Measurements from ENCODE around the gene TMEM219.
"Not testable (repeated sequence)": the region's sequence is repeated elsewhere in the genome, so short reads cannot be mapped to it uniquely, and the experiment has no call there.

The TMEM219 gene

DNA sequence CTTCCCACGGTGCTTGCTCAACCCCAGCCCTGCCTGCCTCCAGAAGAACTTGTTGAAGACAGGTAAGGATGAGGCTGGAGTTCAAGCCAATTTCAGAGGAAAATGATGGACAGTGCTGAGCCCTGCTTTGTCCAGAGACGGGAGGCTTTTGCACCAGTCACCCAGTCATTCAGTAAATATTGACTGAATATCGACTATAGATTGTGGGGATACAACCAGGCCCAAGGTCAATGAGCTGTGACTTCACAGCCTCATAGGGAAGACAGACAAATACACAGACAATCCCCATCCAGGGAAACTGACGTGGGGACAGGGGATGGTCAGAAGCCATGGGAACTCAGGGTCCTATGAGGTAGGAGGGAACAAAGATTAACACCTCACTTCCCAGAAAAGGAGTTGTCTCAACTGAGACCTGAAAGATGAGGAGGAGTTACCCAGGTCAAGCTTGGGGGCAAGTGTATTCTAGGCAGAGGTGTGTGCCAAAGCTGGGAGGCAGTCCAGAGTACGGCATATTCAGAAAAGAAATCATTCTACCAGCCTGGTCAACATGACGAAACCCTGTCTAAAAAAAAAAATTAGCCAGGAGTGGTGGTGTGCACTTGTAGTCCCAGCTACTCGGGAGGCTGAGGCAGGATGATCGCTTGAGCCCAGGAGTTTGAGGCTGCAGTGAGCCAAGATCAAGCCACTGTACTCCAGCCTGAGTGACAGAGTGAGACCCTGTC, 54.8 kb downstream of the TMEM219 start:
- DNase-seq = no peak

DNA sequence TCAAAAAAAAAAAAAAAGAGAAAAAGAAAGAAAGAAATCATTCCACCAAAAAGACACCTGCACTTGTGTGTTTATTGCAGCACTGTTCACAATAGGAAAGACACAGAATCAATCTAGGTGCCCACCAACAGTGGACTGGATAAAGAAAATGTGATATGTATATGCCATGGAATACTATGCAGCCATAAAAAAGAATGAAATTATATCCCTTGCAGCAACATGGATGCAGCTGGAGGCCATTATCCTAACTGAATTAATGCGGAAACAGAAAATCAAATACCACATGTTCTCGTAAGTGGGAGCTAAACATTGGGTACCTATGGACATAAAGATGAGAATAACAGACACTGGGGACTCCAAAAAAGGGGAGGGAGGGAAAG, 55.4 kb downstream of the TMEM219 start:
- DNase-seq = no peak

DNA sequence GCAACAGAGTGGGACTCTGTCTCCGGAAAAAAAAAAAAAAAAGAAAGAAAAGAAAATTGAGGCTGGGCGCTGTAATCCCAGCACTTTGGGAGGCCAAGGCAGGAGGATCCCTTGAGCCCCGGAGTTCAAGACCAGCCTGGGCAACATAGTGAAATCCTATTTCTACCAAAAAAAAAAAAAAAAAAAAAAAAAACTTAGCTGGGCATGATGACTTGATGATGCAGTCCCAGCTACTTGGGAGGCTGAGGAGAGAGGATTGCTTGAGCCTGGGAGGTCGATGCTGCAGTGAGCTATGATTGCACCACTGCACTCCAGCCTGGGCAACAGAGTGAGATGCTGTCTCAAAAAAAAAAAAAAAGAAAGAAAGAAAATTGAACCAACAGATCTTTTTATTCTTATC, 56.1 kb downstream of the TMEM219 start:
- not testable (repeated sequence) for DNase-seq

DNA sequence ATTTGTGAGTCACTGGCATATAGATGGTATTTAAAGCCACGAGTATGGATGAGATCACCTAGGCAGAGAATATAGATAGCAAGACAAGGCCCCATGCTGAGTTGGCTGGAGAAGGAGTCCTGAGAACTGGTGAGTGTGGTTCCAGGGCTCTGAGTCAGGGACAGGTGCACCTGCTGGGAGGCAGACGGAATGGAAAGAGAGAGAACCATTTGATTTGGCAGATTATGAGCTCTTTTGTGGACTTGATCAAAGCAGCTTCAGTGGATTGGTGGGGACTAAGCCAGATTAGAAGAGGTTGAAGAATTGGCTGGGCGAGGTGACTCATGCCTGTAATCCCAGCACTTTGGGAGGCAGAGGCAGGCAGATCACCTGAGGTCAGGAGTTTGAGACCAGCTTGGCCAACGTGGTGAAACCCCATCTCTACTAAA, 56.9 kb downstream of the TMEM219 start:
- no peak for DNase-seq
